Keratinocyte (primary cell): ENCODE results near the gene PTPMT1.
"Not testable (repeated sequence)": the region's sequence is repeated elsewhere in the genome, so short reads cannot be mapped to it uniquely, and the experiment has no call there.

ENCODE experiments used
- EZH2 ChIP-seq: IDR thresholded peaks from one replicate; pipeline ENCODE4 v1.6.1; 2012; ENCODE audit warnings: inconsistent platforms, mild to moderate bottlenecking, low read length, moderate library complexity
- TF ChIP-seq, protein P1 (sequence below), 3 experiments: IDR thresholded peaks in 1 of 3; conservative IDR thresholded peaks in 1 of 3; optimal IDR thresholded peaks in 1 of 3; 2 replicates in 2 of 3; 3 replicates in 1 of 3; pipeline versions ENCODE3 to v1.5.1; 2011; ENCODE audit warnings: low read length in 3 of 3, mild to moderate bottlenecking in 3 of 3, moderate library complexity in 2 of 3, control low read depth in 1 of 3, inconsistent platforms in 1 of 3; ENCODE audit not compliant: insufficient read depth in 2 of 3; ENCODE audit errors: extremely low read depth in 1 of 3

DNA sequence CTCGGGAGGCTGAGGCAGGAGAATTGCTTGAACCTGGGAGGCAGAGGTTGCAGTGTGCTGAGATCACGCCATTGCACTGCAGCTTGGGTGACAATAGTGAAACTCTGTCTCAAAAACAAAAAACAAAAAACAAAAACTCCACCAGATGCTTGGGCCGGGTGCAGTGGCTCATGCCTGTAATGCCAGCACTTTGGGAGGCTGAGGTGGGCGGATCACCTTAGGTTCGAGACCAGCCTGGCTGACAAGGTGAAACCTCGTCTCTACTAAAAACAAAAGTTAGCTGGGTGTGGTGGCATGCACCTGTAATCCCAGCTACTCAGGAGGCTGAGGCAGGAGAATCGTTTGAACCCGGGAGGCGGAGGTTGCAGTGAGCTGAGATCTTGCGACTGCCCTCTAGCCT lies 1.0 kb upstream of the PTPMT1 start:
- TF ChIP-seq, protein P1, sequence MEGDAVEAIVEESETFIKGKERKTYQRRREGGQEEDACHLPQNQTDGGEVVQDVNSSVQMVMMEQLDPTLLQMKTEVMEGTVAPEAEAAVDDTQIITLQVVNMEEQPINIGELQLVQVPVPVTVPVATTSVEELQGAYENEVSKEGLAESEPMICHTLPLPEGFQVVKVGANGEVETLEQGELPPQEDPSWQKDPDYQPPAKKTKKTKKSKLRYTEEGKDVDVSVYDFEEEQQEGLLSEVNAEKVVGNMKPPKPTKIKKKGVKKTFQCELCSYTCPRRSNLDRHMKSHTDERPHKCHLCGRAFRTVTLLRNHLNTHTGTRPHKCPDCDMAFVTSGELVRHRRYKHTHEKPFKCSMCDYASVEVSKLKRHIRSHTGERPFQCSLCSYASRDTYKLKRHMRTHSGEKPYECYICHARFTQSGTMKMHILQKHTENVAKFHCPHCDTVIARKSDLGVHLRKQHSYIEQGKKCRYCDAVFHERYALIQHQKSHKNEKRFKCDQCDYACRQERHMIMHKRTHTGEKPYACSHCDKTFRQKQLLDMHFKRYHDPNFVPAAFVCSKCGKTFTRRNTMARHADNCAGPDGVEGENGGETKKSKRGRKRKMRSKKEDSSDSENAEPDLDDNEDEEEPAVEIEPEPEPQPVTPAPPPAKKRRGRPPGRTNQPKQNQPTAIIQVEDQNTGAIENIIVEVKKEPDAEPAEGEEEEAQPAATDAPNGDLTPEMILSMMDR (optimal IDR thresholded peaks at IDR 0.05 in 1 of 3, IDR thresholded peaks at IDR 0.05 in 1 of 3, conservative IDR thresholded peaks at IDR 0.05 in 1 of 3; ENCODE audit: extremely low read depth in 1 of 3, insufficient read depth in 2 of 3, low read length in 3 of 3): not testable (repeated sequence)
- TF ChIP-seq EZH2: not testable (repeated sequence)
